H9 (cell line): ENCODE measurements around the gene NFATC1. TPM values are rescaled to one million over a fixed set of nuclear protein-coding genes. Genes with fewer than 3 reads are reported as not detected.

ENCODE experiments used
- DNase-seq: peaks from one replicate; pipeline ENCODE4 v3.0.0-alpha.2; 2017
- H2AFZ ChIP-seq: one replicate; pipeline ENCODE4 v1.6.1; 2013; ENCODE audit warnings: mild to moderate bottlenecking, low read length, control low read depth, moderate library complexity
- H2AK5ac ChIP-seq: 2 replicates; pipeline ENCODE4 v1.6.1; 2013; ENCODE audit warnings: low read length, control low read depth, mixed read lengths; ENCODE audit not compliant: insufficient read length
- H2BK120ac ChIP-seq: one replicate; pipeline ENCODE4 v1.6.1; 2013; ENCODE audit warnings: low read depth, mild to moderate bottlenecking, low read length, control low read depth, inconsistent platforms; ENCODE audit not compliant: poor library complexity, severe bottlenecking
- H2BK12ac ChIP-seq: 2 replicates; pipeline ENCODE4 v1.6.1; 2013; ENCODE audit warnings: low read length, control low read depth, mixed read lengths, low read depth; ENCODE audit not compliant: insufficient read length
- H2BK15ac ChIP-seq: 2 replicates; pipeline ENCODE4 v1.6.1; 2013; ENCODE audit warnings: low read depth, low read length, control low read depth
- H2BK20ac ChIP-seq: one replicate; pipeline ENCODE4 v1.6.1; 2013; ENCODE audit warnings: low read depth, mild to moderate bottlenecking, low read length, control low read depth, inconsistent platforms; ENCODE audit not compliant: poor library complexity, severe bottlenecking
- H2BK5ac ChIP-seq: 2 replicates; pipeline ENCODE4 v1.6.1; 2013; ENCODE audit warnings: low read length, control low read depth, mixed read lengths; ENCODE audit not compliant: insufficient read length
- H3K14ac ChIP-seq: 2 replicates; pipeline ENCODE4 v1.6.1; 2013; ENCODE audit warnings: low read length, control low read depth; ENCODE audit not compliant: insufficient read depth
- H3K18ac ChIP-seq: 2 replicates; pipeline ENCODE4 v1.6.1; 2013; ENCODE audit warnings: low read depth, mild to moderate bottlenecking, mixed read lengths, low read length, control low read depth; ENCODE audit not compliant: insufficient read length
- H3K23ac ChIP-seq: 2 replicates; pipeline ENCODE4 v1.6.1; 2013; ENCODE audit warnings: low read length, control low read depth, mixed read lengths, low read depth; ENCODE audit not compliant: insufficient read length
- H3K23me2 ChIP-seq: 2 replicates; pipeline ENCODE4 v1.6.1; 2013; ENCODE audit warnings: low read depth, mild to moderate bottlenecking, mixed read lengths, low read length, control low read depth; ENCODE audit not compliant: insufficient read length, poor library complexity, severe bottlenecking
- H3K27ac ChIP-seq: 2 replicates; pipeline ENCODE4 v1.5.1; 2013; ENCODE audit warnings: low read length, control low read depth, mixed read lengths, low read depth; ENCODE audit not compliant: insufficient read length
- H3K27me3 ChIP-seq: 2 replicates; pipeline ENCODE4 v1.6.1; 2013; ENCODE audit warnings: low read length, control low read depth, inconsistent platforms; ENCODE audit not compliant: insufficient read depth
- H3K4ac ChIP-seq: 2 replicates; pipeline ENCODE4 v1.6.1; 2013; ENCODE audit warnings: low read depth, mild to moderate bottlenecking, control low read depth, inconsistent platforms, low read length, moderate library complexity
- H3K4me1 ChIP-seq: 2 replicates; pipeline ENCODE4 v1.6.1; 2013; ENCODE audit warnings: low read length, control low read depth, inconsistent platforms; ENCODE audit not compliant: insufficient read depth
- H3K4me2 ChIP-seq: 2 replicates; pipeline ENCODE4 v1.6.1; 2013; ENCODE audit warnings: low read length, control low read depth, mixed read lengths; ENCODE audit not compliant: insufficient read length, insufficient read depth
- H3K56ac ChIP-seq: 2 replicates; pipeline ENCODE4 v1.6.1; 2013; ENCODE audit warnings: low read depth, mild to moderate bottlenecking, mixed read lengths, low read length, control low read depth; ENCODE audit not compliant: insufficient read length
- H3K79me1 ChIP-seq: 2 replicates; pipeline ENCODE4 v1.6.1; 2013; ENCODE audit warnings: low read depth, mild to moderate bottlenecking, moderate library complexity, low read length, control low read depth, inconsistent platforms; ENCODE audit not compliant: insufficient read depth, poor library complexity, severe bottlenecking
- H3K79me2 ChIP-seq: 2 replicates; pipeline ENCODE4 v1.6.1; 2013; ENCODE audit warnings: low read length, control low read depth, inconsistent platforms; ENCODE audit not compliant: insufficient read depth
- H3K9ac ChIP-seq: 2 replicates; pipeline ENCODE4 v1.6.1; 2013; ENCODE audit warnings: low read length, control low read depth, mixed read lengths; ENCODE audit not compliant: insufficient read length; ENCODE audit errors: extremely low read depth
- H3K9me3 ChIP-seq: one replicate; pipeline ENCODE4 v1.6.1; 2013; ENCODE audit warnings: low read depth, low read length, inconsistent platforms; ENCODE audit not compliant: control insufficient read depth
- H3T11ph ChIP-seq: one replicate; pipeline ENCODE4 v1.6.1; 2013; ENCODE audit warnings: mild to moderate bottlenecking, low read length, control low read depth, inconsistent platforms
- H4K20me1 ChIP-seq: one replicate; pipeline ENCODE4 v1.6.1; 2013; ENCODE audit not compliant: control insufficient read depth, insufficient read length, insufficient read depth
- H4K5ac ChIP-seq: 2 replicates; pipeline ENCODE4 v1.6.1; 2013; ENCODE audit warnings: low read depth, mild to moderate bottlenecking, mixed read lengths, low read length, control low read depth; ENCODE audit not compliant: insufficient read length
- H4K8ac ChIP-seq: replicated peaks from 2 replicates; pipeline ENCODE4 v1.6.1; 2013; ENCODE audit warnings: low read length, control low read depth, mixed read lengths, low read depth; ENCODE audit not compliant: insufficient read length
- H4K91ac ChIP-seq: 2 replicates; pipeline ENCODE4 v1.6.1; 2013; ENCODE audit warnings: low read depth, mild to moderate bottlenecking, moderate library complexity, mixed read lengths, low read length, control low read depth; ENCODE audit not compliant: insufficient read length
- H3K27ac Mint-ChIP-seq, 3 experiments: 2 replicates in 2 of 3; 3 replicates in 1 of 3; pipeline ENCODE4 v1.8.0; 2020 to 2021; ENCODE audit warnings: mixed read lengths in 3 of 3, mild to moderate bottlenecking in 1 of 3, moderate library complexity in 1 of 3
- H3K27me3 Mint-ChIP-seq: 2 replicates; pipeline ENCODE4 v1.8.0; 2021; ENCODE audit warnings: low read depth, mild to moderate bottlenecking, moderate library complexity, mixed read lengths
- H3K36me3 Mint-ChIP-seq, 3 experiments: 2 replicates in 2 of 3; 3 replicates in 1 of 3; pipeline ENCODE4 v1.8.0; 2020 to 2021; ENCODE audit warnings: low read depth in 3 of 3, mixed read lengths in 3 of 3; ENCODE audit not compliant: insufficient read depth in 1 of 3
- H3K4me1 Mint-ChIP-seq, 2 experiments: 2 replicates each; pipeline ENCODE4 v1.8.0; 2020; ENCODE audit warnings: mixed read lengths in 2 of 2
- H3K4me3 Mint-ChIP-seq, 2 experiments: 2 replicates in 1 of 2; 3 replicates in 1 of 2; pipeline ENCODE4 v1.8.0; 2020 to 2021; ENCODE audit warnings: mild to moderate bottlenecking in 2 of 2, mixed read lengths in 2 of 2, moderate library complexity in 1 of 2
- H3K9me3 Mint-ChIP-seq, 2 experiments: 2 replicates in 1 of 2; 3 replicates in 1 of 2; pipeline ENCODE4 v1.8.0; 2020; ENCODE audit warnings: mild to moderate bottlenecking in 2 of 2, mixed read lengths in 2 of 2, moderate library complexity in 1 of 2
- CTCF ChIP-seq: fragments of 200-600 bp; sonication (generic); conservative IDR thresholded peaks from 3 replicates; pipeline ENCODE4 v1.8.0; 2021; ENCODE audit warnings: antibody characterized with exemption, mild to moderate bottlenecking
- WGBS: extraction: QIAGEN DNeasy Blood & Tissue Kit; methylation state at CpG from one replicate; pipeline ENCODE4 v1.1.7; 2013; ENCODE audit warnings: missing lambda C conversion rate, low lambda C conversion rate, mixed read lengths; ENCODE audit not compliant: insufficient read length; ENCODE audit errors: extremely low coverage; 5-methylcytosine and 5-hydroxymethylcytosine counted together
- total RNA-seq: library from RNA; stranded (reverse); gene quantifications from 2 replicates; pipeline ENCODE4 v1.2.1, GENCODE V29; 2021

The NFATC1 gene
- total RNA-seq, 1 experiment from 2014 or later = 5.5 TPM

DNA sequence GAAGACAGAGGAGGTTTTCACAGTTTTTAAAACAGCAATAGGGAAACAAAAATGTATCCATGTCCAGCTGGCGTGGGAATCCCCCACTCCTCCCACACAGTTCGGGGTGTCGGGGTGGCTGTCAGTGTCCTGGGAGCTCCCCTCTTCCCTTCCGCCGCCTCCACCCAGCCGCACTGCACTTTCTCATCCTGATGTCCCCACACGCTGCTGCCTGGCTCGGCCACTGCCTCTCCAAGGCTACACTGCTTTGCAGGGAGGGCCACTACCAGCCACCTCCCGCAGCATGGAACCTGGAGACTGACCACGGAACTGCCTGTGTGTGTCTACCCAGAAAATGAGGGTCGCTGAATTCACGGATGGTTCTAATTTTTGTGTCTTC, 145.2 kb downstream of the NFATC1 start:
- Mint-ChIP-seq H3K27me3 (peaks cover 24% of the 10 kb centered on the region), H3K4me1 (no peaks in the 10 kb centered on the region), H3K4me3 (no peak overlapping the region), H3K9me3 (peaks cover 25 to 31% of the 10 kb centered on the region in 2 experiments), H3K36me3 (peaks cover 4 to 9% (median 5%) of the 10 kb centered on the region in 3 experiments; a peak in 5 of 7 replicates), H3K27ac (no peak overlapping the region; a peak in 1 of 7 replicates)
- H4K91ac ChIP-seq = no peak overlapping the region
- no peak overlapping the region for H2BK5ac ChIP-seq
- no peak overlapping the region for H2BK12ac ChIP-seq
- no CpG with 5 or more reads among the region's 12 CpGs for WGBS
- no peaks in the 10 kb centered on the region for H3K79me2 ChIP-seq
- H3K23me2 ChIP-seq = no peaks in the 10 kb centered on the region
- H2AK5ac ChIP-seq = no peak overlapping the region
- H2BK120ac ChIP-seq = no peak overlapping the region
- no peak overlapping the region for H3K14ac ChIP-seq
- no peak overlapping the region for H3K9ac ChIP-seq
- H3K27ac ChIP-seq = no peak overlapping the region
- no peak overlapping the region for H2AFZ ChIP-seq
- H2BK15ac ChIP-seq = no peak overlapping the region
- H3K18ac ChIP-seq = no peak overlapping the region
- no peaks in the 10 kb centered on the region for H3K4me1 ChIP-seq
- peak; percentile 17 for DNase-seq
- no peak overlapping the region for H3K23ac ChIP-seq
- no peak overlapping the region for H4K5ac ChIP-seq
- no peak overlapping the region for H2BK20ac ChIP-seq
- H3K4ac ChIP-seq = no peak overlapping the region
- H3K9me3 ChIP-seq = peaks cover 8% of the 10 kb centered on the region
- H4K8ac ChIP-seq = no peak overlapping the region
- no peaks in the 10 kb centered on the region for H3K79me1 ChIP-seq
- H3K27me3 ChIP-seq = no peaks in the 10 kb centered on the region
- no peaks in the 10 kb centered on the region for H4K20me1 ChIP-seq
- TF ChIP-seq CTCF = no peak
- H3K56ac ChIP-seq = no peak overlapping the region
- H3K4me2 ChIP-seq = no peak overlapping the region
- no peak overlapping the region for H3T11ph ChIP-seq
